Measurements from ENCODE around the gene MARCHF5.

GRCh38 chr10:92384741-92385140 lies 93.8 kb downstream of the MARCHF5 start:
- TF ChIP-seq POLR2AphosphoS5 (IDR thresholded peaks at IDR 0.05; ENCODE audit: low read depth, low read length) (no peak), TAF1 (IDR thresholded peaks at IDR 0.05; ENCODE audit: borderline replicate concordance, insufficient read depth, low read length) (no peak), REST (IDR thresholded peaks at IDR 0.05; ENCODE audit: insufficient read depth in 1 of 2, low read depth in 2 of 2, low read length in 2 of 2) (no peak)
